Left renal pelvis (tissue), 4 donors: ENCODE data around the gene SLC9A8. TPM values are rescaled to one million over a fixed set of nuclear protein-coding genes. Genes with fewer than 3 reads are reported as not detected.
"Not testable (repeated sequence)": the region's sequence is repeated elsewhere in the genome, so short reads cannot be mapped to it uniquely, and the experiment has no call there.

ENCODE experiments used
- DNase-seq, 4 donors: peaks; one replicate each; pipeline ENCODE4 v3.0.0-alpha.2; 2013; ENCODE audit warnings: low read depth in 4 of 4, low spot score in 3 of 4
- polyA plus RNA-seq, 4 donors: library from polyadenylated mRNA; unstranded; fragments of 120-200 nt; gene quantifications; one replicate each; pipeline ENCODE4 v1.2.1, GENCODE V29; 2013; ENCODE audit not compliant: insufficient read length in 4 of 4

The SLC9A8 gene, protein sequence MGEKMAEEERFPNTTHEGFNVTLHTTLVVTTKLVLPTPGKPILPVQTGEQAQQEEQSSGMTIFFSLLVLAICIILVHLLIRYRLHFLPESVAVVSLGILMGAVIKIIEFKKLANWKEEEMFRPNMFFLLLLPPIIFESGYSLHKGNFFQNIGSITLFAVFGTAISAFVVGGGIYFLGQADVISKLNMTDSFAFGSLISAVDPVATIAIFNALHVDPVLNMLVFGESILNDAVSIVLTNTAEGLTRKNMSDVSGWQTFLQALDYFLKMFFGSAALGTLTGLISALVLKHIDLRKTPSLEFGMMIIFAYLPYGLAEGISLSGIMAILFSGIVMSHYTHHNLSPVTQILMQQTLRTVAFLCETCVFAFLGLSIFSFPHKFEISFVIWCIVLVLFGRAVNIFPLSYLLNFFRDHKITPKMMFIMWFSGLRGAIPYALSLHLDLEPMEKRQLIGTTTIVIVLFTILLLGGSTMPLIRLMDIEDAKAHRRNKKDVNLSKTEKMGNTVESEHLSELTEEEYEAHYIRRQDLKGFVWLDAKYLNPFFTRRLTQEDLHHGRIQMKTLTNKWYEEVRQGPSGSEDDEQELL
- 10 to 100 TPM in 1 of 4 donors, 1 to 10 TPM in 3; 4.5 to 11.2 (median 8.6) TPM for polyA plus RNA-seq

DNA sequence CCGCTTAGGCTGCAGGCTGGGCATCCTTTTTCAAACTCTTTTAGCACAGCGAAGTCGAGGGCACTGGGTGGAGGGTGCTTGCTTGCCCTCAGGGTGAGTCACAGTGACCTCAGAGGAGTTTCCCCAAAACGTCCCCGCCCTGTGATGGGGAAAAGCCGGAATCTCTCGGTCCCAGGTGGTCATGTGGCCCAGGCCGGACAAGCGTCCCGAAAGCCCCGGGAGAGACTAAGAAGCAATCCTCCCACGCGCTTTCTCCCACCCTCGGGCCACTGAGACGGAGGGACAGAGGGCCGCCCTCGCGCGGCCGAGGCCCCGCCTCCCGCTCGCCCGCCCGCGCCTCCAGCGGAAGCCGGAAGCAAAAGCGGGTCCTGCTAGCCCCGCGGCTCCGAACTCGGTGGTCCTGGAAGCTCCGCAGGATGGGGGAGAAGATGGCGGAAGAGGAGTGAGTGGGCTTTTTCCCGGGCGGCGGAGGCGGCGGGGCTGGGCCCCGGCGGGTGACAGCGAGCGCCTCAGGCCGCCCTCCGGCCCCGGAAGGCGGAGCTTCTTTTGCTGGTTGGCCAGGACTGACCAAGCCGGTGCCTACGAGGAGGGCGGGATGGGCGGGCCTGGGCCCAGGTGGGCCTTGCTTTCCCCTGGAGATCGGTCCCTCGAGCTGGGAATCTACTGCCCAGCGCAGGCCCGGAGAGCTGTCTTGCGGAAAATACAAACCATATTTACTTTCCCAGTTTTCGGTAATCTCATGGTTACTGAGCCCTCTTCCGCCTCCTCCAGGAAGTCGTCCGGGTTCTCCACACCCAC, at the start of gene SLC9A8:
Gene SLC9A8 (plus strand): TSS at position 322 of the 798 bp plus-strand sequence. CDS start 95 bp downstream, at position 417.
- peak; percentile 79 to 85 (median 84) for DNase-seq

DNA sequence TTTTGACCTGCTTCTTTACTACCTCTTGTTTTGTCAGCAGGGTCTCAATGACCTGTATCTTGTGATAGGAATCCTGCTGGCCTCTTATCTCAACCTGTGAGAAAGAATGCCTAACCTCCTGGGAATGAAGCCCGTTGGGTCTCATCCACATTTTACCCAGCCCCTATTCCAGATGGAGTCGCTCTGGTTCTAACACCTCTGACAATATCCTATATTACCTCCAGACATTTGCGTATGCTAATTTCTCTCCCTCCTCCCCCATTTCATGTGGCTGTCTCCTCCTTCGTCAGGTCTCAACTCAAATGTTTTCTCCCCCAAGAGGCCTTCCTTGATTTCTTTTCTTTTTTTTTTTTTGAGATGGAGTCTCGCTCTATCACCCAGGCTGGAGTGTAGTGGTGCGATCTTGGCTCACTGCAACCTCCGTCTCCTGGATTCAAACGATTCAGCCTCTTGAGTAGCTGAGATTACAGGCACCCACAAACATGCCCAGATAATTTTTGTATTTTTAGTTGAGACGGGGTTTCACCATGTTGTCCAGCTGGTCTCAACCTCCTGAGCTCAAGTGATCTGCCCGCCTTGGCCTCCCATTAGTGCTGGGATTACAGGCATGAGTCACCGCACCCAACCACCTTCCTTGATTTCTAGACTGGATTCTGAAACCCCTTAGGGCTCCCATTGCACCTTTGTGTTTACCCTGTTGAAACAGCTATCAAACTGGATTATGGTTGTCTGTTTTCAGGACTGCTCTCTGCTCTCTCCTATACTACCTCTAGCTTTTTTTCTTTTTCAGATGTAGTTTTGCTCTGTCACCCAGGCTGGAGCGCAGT, 49.5 kb upstream of the SLC9A8 start:
- DNase-seq = no peak

DNA sequence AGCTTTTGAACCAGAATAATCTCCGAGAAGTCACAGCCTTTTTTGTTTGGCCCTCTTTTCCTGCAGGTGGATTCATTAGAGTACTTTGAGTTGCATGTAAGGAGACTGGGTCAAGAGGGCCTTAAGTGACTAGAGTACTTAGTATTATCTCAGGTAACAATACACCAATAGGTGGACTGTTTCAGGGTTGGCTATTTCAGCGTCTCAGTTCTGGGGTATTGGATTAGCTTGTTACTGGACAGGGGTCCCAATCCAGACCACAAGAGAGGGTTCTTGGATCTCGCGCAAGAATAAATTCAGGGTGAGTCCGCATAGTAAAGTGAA, 47.3 kb upstream of the SLC9A8 start:
- DNase-seq = no peak

DNA sequence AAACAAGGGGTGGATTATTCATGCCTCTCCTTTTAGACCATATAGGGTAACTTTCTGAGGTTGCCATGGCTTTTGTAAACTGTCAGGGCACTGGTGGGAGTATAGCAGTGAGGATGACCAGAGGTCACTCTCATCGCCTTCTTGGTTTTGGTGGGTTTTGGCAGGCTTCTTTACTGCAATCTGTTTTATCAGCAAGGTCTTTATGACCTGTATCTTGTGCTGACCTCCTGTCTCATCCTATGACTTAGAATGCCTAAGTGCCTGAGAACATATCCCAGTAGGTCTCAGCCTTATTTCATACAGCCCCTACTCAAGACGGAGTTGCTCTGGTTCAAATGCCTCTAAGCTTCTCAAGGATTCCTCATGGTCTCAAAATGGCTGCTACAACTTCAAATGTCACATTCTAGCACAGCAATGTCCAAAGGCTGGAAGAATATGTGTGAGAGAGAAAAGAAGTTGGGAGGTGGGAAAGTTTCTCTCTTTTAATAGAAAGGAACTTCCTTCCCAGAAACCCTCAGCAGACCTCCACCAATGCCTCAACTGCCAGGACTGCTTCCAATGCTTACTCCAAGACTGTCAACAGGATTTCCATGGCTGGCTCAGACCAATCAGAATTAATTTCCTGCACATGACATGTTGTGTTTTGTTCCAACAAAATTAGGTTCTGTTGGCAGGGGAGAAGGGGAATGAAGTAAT, 46.6 kb upstream of the SLC9A8 start:
- no peak for DNase-seq

DNA sequence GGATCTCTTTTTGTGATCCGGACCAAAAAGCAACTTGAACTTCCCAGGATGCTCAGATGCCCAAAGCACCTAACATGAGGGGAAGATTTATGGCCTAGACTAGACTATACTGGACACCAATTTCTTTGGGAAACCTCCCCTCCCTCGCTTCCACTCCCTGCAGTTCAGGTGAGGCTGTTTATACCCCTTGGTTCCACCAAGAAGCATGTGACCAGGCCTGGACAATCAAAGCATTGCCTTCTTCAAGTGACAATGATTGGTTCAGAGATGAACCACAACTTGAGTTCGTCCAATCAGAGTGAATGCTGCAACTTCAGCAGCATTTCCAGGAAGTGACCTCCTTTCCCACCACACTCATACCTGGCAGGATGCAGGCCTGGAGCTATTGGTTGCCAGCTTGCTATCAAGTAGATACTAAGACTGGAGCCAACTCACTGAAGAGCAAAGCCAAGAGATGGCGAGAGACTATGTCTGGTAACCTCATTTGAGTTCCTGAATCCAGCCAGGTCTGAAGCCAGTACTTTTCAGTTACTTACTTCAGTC, 45.6 kb upstream of the SLC9A8 start:
- DNase-seq = no peak

DNA sequence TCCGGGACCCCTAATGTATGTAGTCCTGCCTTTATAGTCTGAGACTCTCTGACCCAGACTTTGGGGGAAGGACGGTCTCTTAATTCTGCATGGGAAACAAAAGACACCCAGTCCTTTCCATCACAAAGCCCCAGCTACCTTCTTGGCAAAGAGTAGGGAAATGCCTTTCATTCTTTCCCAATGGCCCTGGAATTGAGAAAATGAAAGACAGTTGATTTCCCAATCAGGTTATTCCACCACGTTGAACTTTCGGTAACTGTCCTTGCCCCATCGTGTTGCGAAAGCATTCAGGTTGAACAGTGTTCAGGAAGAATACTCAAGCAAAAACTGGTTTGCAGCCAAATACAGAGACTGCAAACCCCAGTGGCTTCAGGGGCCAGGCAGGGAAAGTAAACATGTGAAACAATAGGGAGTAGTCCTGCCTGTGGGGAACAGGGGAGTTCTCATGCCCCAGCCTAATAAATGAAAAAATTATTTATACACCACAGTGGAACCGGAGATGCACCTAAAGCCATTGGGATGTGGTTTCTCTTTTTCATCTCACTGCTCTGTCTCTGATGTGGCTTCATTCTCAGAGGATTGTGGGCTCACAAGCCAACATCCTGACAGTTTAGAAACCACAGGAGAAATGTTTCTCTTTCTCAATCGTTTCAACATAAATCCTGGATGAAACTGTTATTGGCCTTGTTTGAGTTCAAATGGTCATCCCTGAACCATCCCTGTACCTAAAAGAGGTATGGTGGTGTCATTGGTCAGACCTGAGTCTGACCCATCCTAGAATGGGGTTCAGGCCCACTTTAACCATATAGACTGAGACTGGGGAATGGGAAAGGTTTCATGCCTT, 44.2 kb upstream of the SLC9A8 start:
- DNase-seq = no peak

DNA sequence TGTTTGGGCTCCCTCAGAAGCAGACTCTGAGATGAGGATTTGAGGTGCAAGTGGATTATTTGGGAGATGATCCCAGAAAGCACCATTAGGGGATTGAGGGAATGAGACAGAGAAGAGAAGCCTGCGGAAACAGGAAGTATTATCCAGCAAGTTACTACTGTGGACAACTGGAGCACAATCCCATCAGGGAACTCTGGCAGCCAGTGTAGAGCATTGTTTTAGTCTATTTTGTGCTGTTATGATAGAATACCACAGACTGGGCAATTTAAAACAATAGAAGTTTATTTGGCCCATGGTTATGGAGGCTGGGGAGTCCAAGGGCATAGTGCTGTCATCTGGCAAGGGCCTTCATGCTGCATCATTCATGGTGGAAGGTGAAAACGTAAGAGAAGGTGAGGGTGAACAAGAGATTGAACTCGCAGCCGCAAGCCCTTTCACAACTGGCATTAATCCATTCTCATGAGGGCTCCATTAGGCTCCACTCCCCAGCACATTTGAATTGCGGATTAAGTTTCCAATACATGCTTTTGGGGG, 43.5 kb upstream of the SLC9A8 start:
- DNase-seq = no peak

DNA sequence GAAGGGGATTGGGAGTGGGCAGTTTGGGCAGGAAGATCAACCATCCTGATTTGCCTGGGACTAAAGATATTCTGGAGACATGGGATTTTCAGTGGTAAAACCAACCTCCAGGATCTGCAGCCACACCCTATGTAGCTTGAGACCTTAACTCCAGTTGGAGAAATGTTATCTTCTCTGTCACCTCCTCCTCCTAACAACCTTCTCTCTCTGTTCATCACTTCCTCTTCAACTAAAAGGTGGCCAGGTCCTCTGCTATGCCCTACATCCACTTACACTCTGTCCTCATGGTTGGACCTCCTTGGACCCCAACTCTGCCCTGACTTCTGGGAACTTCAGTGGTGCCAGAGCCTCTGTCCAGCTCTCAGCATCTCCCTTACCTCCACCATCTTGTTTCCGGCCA, 42.0 kb upstream of the SLC9A8 start:
- no peak for DNase-seq

DNA sequence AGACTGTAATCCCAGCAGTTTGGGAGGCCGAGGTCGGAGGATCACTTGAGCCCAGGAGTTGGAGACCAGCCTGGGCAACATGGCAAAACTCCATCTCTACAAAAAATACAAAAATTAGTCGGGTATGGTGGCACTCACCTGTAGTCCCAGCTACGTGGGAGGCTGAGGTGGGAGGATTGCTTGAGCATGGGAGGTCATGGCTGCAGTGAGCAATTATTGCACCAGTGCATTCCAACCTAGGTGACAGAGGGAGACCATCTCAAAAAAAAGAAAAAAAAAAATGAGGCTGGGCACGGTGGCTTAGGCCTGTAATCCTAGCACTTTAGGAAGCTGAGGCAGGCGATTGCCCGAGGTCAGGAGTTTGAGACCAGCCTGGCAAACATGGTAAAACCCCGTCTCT, 38.4 kb upstream of the SLC9A8 start:
- DNase-seq = not testable (repeated sequence)

DNA sequence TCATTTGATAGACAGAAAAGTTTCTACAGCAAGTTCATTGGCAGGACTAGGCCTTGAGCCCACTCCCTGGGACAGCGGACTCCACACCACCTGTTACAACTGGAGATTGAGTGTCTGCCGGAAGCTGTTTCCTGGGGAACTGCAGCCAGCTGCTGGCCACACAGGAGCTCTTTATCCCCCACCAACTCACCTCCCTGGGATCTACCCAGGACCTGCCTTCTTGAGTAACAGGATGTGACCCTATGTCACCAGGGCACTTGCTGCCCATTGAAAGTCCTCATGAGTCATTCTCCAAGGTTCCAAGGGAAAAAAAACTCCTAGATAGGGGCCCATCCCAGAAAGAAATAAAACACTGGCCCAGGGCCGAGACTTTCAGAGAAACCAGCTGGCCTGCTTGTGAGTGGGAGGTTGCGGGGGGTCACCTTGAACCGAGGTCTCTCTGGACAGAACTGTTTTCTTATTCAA, 37.4 kb upstream of the SLC9A8 start:
- DNase-seq = peak in 1 of 4 donors; percentile 25

DNA sequence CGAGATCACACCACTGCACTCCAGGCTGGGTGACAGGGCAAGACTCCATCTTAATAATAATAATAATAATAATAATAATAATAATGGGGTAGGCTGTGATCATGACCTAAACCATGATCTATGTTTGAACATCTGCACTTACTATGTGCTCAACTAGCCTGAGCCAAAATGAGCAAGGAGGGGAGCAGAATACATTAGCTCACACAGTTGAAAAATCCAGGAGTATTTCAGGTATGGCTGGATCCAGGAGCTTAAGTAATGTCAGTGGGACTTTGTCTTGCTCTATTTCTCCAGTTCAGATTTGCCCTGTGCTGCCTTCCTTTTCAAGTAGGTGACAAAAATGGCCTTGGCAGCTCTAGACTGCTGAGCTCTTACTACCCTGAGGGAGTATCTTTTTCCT, 32.7 kb upstream of the SLC9A8 start:
- DNase-seq = no peak

DNA sequence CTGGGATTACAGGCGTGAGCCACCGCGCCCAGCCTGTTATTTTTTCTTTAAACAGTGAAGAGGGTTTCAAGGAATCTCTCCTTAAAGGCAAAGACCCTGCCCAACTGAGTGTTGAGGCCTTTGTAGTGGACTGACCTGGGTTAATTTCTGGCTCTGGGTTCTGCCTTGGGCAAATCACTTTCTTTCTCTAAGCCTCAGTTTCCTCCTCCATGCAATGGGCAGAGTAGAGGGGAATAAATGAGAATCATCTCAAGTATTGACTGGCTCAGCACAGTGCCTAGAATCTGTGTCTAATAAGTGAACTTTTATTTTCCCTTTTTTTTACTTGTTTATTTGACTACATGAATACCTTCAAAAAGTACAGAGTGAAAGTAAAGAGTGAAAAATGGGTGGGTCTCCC, 31.0 kb upstream of the SLC9A8 start:
- no peak for DNase-seq

DNA sequence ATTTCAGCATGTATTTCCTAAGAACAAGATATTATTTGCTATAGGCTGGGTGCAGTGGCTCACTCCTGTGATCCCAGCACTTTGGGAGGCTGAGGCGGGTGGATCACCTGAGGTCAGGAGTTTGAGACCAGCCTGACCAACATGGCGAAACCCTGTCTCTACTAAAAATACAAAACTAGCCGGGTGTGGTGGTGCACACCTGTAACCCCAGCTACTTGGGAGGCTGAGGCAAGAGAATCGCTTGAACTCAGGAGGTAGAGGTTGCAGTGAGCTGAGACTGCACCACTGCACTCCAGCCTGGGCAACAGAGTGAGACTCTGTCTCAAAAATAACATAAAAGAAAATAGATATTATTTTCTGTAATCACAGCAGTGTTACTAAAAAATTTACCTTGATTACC, 30.2 kb upstream of the SLC9A8 start:
- not testable (repeated sequence) for DNase-seq

DNA sequence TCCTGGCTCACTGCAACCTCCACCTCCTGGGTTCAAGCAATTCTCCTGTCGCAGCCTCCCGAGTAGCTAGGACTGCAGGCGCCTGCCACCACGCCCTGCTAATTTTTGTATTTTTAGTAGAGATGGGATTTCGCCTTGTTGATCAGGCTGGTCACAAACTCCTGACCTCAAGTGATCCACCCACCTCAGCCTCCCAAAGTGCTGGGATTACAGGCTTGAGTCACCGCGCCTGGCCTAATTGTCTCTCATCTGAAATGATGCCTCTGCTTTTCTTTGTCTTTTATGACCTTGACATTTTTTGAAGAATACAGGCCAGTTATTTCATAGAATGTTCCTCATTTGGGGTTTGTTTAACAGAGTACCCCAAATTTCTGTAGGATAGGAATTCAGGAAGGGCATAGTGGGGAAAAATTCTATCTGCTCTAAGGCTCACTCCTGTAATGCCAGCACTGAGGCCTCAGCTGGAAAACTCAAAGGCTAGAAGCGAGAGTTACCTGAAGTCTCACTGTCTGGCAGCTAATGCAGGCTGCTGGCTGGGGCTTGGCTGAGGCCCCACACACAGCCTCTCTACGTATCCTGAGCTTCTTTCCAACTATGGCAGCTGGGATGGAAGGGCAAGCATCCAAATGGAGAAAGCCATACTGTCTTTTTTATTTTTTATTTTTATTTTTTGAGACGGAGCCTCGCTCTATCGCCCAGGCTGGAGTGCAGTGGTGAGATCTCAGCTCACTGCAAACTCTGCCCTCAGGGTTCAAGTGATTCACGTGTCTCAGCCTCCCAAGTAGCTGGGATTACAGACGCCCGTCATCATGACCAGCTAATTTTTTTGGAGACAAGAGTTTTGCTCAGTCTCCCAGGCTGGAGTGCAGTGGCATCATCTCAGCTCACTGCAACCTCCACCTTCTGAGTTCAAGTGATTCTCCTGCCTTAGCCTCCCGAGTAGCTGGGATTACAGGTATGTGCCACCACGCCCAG, 29.3 kb upstream of the SLC9A8 start:
- not testable (repeated sequence) for DNase-seq

DNA sequence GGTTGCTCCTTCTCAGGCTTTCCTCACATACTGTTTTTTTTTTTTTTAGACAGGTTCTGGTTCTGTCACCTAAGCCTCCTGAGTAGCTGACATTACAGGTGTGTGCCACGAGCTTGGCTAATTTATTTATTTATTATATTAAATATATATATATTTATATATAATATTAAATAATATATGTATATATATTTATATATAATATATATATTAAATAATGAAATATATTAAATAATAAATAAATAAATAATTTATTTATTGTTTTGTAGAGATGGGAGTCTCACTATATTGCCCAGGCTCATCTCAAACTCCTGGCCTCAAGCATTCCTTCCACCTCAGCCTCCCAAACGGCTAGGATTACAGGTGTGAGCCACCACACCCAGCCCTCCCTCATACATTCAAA, 28.3 kb upstream of the SLC9A8 start:
- no peak for DNase-seq

DNA sequence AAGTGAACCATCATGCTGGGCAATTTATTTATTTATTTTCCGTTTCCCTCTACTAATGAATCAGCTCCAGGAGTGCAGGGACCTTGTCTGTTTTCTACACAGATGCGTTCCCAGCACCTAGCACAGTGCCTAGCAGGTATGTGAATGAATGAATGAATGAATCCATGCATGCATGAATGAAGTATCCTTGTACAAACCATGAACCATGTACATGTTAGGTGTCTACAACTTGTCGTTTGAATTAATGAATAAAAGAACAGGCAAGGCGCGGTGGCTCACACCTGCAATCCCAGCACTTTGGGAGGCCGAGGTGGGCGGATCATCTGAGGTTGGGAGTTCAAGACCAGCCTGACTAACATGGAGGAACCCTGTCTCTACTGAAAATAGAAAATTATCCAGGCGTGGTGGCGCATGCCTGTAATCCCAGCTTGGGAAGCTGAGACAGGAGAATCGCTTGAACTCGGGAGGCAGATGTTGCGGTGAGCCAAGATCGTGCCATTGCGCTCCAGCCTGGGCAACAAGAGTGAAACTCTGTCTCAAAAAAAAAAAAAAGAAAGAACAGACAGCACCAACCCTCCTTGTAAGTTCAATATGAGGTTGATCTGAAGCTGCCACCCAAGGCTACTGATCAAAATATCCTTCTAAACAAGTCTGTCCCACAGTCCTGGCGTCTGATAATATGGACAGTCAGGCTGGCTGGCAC, 27.3 kb upstream of the SLC9A8 start:
- DNase-seq = no peak

DNA sequence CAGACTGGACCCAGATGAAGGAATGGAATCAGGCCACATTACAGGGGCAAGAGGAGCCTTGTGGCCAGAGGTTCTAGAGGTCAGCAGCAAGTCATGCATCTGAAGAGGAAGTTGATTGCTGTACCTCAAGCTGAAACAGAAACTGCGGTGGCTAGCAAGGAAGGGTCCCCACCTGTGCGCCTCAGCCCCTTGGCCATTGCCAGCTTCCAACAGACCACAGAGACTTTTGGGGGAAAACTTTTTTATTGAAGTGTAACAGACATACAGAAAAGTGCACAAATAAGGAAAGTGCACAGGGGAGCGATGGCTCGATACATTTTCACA, 26.8 kb upstream of the SLC9A8 start:
- no peak for DNase-seq
